Smooth muscle cell (in vitro differentiated cells): ENCODE measurements around the gene ANKRD23. TPM values are rescaled to one million over a fixed set of nuclear protein-coding genes. Genes with fewer than 3 reads are reported as not detected.

Source experiments
- DNase-seq: peaks from one replicate; lab custom pipeline; 2025; ENCODE audit not compliant: unreplicated experiment; lab: John Stamatoyannopoulos, UW
- H2AFZ ChIP-seq: fragments of 200-600 bp; sonication (generic); 2 replicates; pipeline ENCODE4 v1.6.0; 2016; ENCODE audit warnings: antibody characterized with exemption, low read depth, mild to moderate bottlenecking
- H3F3A ChIP-seq: fragments of 200-600 bp; sonication (generic); 2 replicates; pipeline ENCODE4 v1.6.0; 2017; ENCODE audit warnings: antibody characterized with exemption, low read depth
- H3K27ac ChIP-seq: fragments of 200-600 bp; sonication (generic); 2 replicates; pipeline ENCODE4 v1.5.1; 2016; ENCODE audit warnings: low read depth, mild to moderate bottlenecking
- H3K27me3 ChIP-seq: fragments of 200-600 bp; sonication (generic); 2 replicates; pipeline ENCODE4 v1.6.1; 2016; ENCODE audit warnings: low read depth, mild to moderate bottlenecking
- H3K36me3 ChIP-seq: fragments of 200-600 bp; sonication (generic); 2 replicates; pipeline ENCODE4 v1.5.1; 2016; ENCODE audit warnings: low read depth
- H3K4me1 ChIP-seq: fragments of 200-600 bp; sonication (generic); 2 replicates; pipeline ENCODE4 v1.5.1; 2016; ENCODE audit warnings: low read depth
- H3K4me2 ChIP-seq: fragments of 200-600 bp; sonication (generic); 2 replicates; pipeline ENCODE4 v1.6.0; 2016; ENCODE audit warnings: mild to moderate bottlenecking
- H3K4me3 ChIP-seq: fragments of 200-600 bp; sonication (generic); 2 replicates; pipeline ENCODE4 v1.5.1; 2016; ENCODE audit warnings: mild to moderate bottlenecking
- H3K79me2 ChIP-seq: fragments of 200-600 bp; sonication (generic); 2 replicates; pipeline ENCODE4 v1.6.0; 2016; ENCODE audit warnings: low read depth, mild to moderate bottlenecking
- H3K9ac ChIP-seq: fragments of 200-600 bp; sonication (generic); 2 replicates; pipeline ENCODE4 v1.6.0; 2016; ENCODE audit warnings: low read depth
- H3K9me3 ChIP-seq: fragments of 200-600 bp; sonication (generic); replicated peaks from 2 replicates; pipeline ENCODE4 v1.5.1; 2016; ENCODE audit warnings: low read depth
- H4K20me1 ChIP-seq: fragments of 200-600 bp; sonication (generic); 2 replicates; pipeline ENCODE4 v1.6.0; 2016; ENCODE audit warnings: low read depth
- CTCF ChIP-seq: fragments of 200-600 bp; sonication (generic); IDR thresholded peaks from 2 replicates; pipeline ENCODE4 v1.5.1; 2017; ENCODE audit warnings: borderline replicate concordance, mild to moderate bottlenecking, antibody characterized with exemption; ENCODE audit not compliant: insufficient read depth, poor library complexity, severe bottlenecking
- WGBS: methylation state at CpG from one replicate; pipeline ENCODE4 v1.1.7; 2016; ENCODE audit warnings: low lambda C conversion rate; 5-methylcytosine and 5-hydroxymethylcytosine counted together
- polyA plus RNA-seq: library from polyadenylated mRNA; unstranded; fragments of >200 nt; fragmentation: Nextera tagmentation; extraction: Ambion mirVana; gene quantifications from 2 replicates; pipeline ENCODE4 v1.2.1, GENCODE V29; 2016
- total RNA-seq: library from RNA; depleted of rRNA; stranded (reverse); fragments of >200 nt; gene quantifications from 2 replicates; pipeline ENCODE4 v1.2.3, GENCODE V29; 2014

ANKRD23 gene
- total and polyA plus RNA-seq, 2 experiments from 2014 or later = 1.7 to 5.6 TPM

GRCh38 chr2:96837575-96837974, 6.2 kb downstream of the ANKRD23 start:
- Histone ChIP-seq H3K36me3 (no peaks in the 10 kb centered on the region), H4K20me1 (no peaks in the 10 kb centered on the region), H2AFZ (no peak overlapping the region), H3K4me2 (no peak overlapping the region), H3K4me3 (no peak overlapping the region), H3K9me3 (no peaks in the 10 kb centered on the region), H3K9ac (no peak overlapping the region), H3K4me1 (peaks cover 9% of the 10 kb centered on the region), H3K27me3 (no peaks in the 10 kb centered on the region), H3F3A (no peaks in the 10 kb centered on the region), H3K79me2 (no peaks in the 10 kb centered on the region), H3K27ac (no peak overlapping the region)
- 78% methylated on average over 9 of the region's 9 CpGs for WGBS
- DNase-seq = no peak
- no peak for TF ChIP-seq CTCF

- no peak for TF ChIP-seq CTCF
- Histone ChIP-seq H3K27ac (no peak overlapping the region), H3K36me3 (no peaks in the 10 kb centered on the region), H3K4me3 (no peak overlapping the region), H3K79me2 (no peaks in the 10 kb centered on the region), H3K9ac (no peak overlapping the region), H3K4me1 (peaks cover 14% of the 10 kb centered on the region), H2AFZ (no peak overlapping the region), H3K9me3 (no peaks in the 10 kb centered on the region), H3F3A (no peaks in the 10 kb centered on the region), H3K27me3 (no peaks in the 10 kb centered on the region), H4K20me1 (no peaks in the 10 kb centered on the region), H3K4me2 (no peak overlapping the region)
- WGBS = 97% methylated on average over 4 of the region's 4 CpGs
- no peak for DNase-seq
Measured at GRCh38 chr2:96835830-96836229, 8.0 kb downstream of the ANKRD23 start.

GRCh38 chr2:96832754-96833507, 10.9 kb downstream of the ANKRD23 start:
- Histone ChIP-seq H3K27ac (no peak overlapping the region), H3K4me2 (peak overlapping the region; percentile 83), H3K27me3 (no peaks in the 10 kb centered on the region), H4K20me1 (no peaks in the 10 kb centered on the region), H3K79me2 (no peaks in the 10 kb centered on the region), H3K4me3 (peak overlapping the region; percentile 17), H2AFZ (peak overlapping the region; percentile 51), H3F3A (no peaks in the 10 kb centered on the region), H3K4me1 (peaks cover 14% of the 10 kb centered on the region), H3K9me3 (no peaks in the 10 kb centered on the region), H3K36me3 (no peaks in the 10 kb centered on the region), H3K9ac (no peak overlapping the region)
- DNase-seq = peak; percentile 30
- TF ChIP-seq CTCF = no peak
- WGBS = 26% methylated on average over 18 of the region's 18 CpGs

GRCh38 chr2:96832408-96832753, 11.4 kb downstream of the ANKRD23 start:
- no peak overlapping the region for H3K27ac ChIP-seq
- no peaks in the 10 kb centered on the region for H3K27me3 ChIP-seq
- no peak overlapping the region for H3K4me3 ChIP-seq
- no peaks in the 10 kb centered on the region for H3K36me3 ChIP-seq
- TF ChIP-seq CTCF = no peak
- WGBS = 62% methylated on average over 11 of the region's 11 CpGs
- no peaks in the 10 kb centered on the region for H4K20me1 ChIP-seq
- peaks cover 14% of the 10 kb centered on the region for H3K4me1 ChIP-seq
- no peaks in the 10 kb centered on the region for H3F3A ChIP-seq
- DNase-seq = no peak
- no peaks in the 10 kb centered on the region for H3K9me3 ChIP-seq
- H3K9ac ChIP-seq = no peak overlapping the region
- H2AFZ ChIP-seq = peak overlapping the region; percentile 51
- H3K4me2 ChIP-seq = peak overlapping the region; percentile 83
- no peaks in the 10 kb centered on the region for H3K79me2 ChIP-seq
